Measurements from ENCODE around the gene HDGF. TPM values are rescaled to one million over a fixed set of nuclear protein-coding genes. Genes with fewer than 3 reads are reported as not detected.

HDGF gene
- total RNA-seq, 4 donors from 2014 or later: 41.2 to 150 (median 73.7) TPM

- Histone ChIP-seq H3K9me3 (no peaks in the 10 kb centered on the region), H3K36me3 (no peaks in the 10 kb centered on the region), H3K27me3 (no peaks in the 10 kb centered on the region), H3K27ac (no peak overlapping the region), H3K4me3 (no peak overlapping the region), H3K4me1 (peaks cover 0 to 7% of the 10 kb centered on the region in 2 donors)
- DNase-seq: no peak
- TF ChIP-seq POLR2A (IDR thresholded peaks at IDR 0.05) (no peak), CTCF (IDR thresholded peaks at IDR 0.05) (no peak)
- intact Hi-C loops (cut with DNase I; ENCODE audit: low total_unique reads): no loop called here
These were observed 8.7 kb downstream of the HDGF start for GRCh38 chr1:156742801-156743200.

GRCh38 chr1:156742017-156742416, 9.5 kb downstream of the HDGF start:
- TF ChIP-seq CTCF (IDR thresholded peaks at IDR 0.05) (no peak), POLR2A (IDR thresholded peaks at IDR 0.05) (no peak)
- Histone ChIP-seq H3K4me1 (peaks cover 0 to 7% of the 10 kb centered on the region in 2 donors), H3K27me3 (no peaks in the 10 kb centered on the region), H3K9me3 (no peaks in the 10 kb centered on the region), H3K36me3 (no peaks in the 10 kb centered on the region), H3K27ac (peak overlapping the region; percentile 81 to 87), H3K4me3 (no peak overlapping the region)
- DNase-seq: no peak
- intact Hi-C loops (cut with DNase I; ENCODE audit: low total_unique reads): no loop called here

- peak overlapping the region; percentile 81 to 87 for H3K27ac ChIP-seq
- no peaks in the 10 kb centered on the region for H3K9me3 ChIP-seq
- peak overlapping the region; percentile 9 to 71 for H3K4me3 ChIP-seq
- no peaks in the 10 kb centered on the region for H3K36me3 ChIP-seq
- intact Hi-C loops (cut with DNase I; ENCODE audit: low total_unique reads): no loop called here
- H3K4me1 ChIP-seq: peaks cover 0 to 7% of the 10 kb centered on the region in 2 donors
- no peak for TF ChIP-seq CTCF (IDR thresholded peaks at IDR 0.05)
- no peaks in the 10 kb centered on the region for H3K27me3 ChIP-seq
- no peak for DNase-seq
These were observed 9.9 kb downstream of the HDGF start for GRCh38 chr1:156741481-156741983.

GRCh38 chr1:156740741-156741480, 10.6 kb downstream of the HDGF start, which contains the start of gene MRPL24:
Gene MRPL24 (minus strand): TSS chr1:156741088. CDS start chr1:156738704, 2,384 bp downstream.
- no peaks in the 10 kb centered on the region for H3K9me3 ChIP-seq
- TF ChIP-seq POLR2A (IDR thresholded peaks at IDR 0.05) (peak; percentile 29 to 41), CTCF (IDR thresholded peaks at IDR 0.05) (peak in 1 of 4 experiments; percentile 30)
- peak within 1 kb of the TSS; percentile 81 to 87 for H3K27ac ChIP-seq
- H3K27me3 ChIP-seq: no peaks in the 10 kb centered on the region
- peak within 1 kb of the TSS; percentile 71 to 72 for H3K4me3 ChIP-seq
- H3K36me3 ChIP-seq: no peaks in the 10 kb centered on the region
- peaks cover 0 to 3% of the 10 kb centered on the region in 2 donors for H3K4me1 ChIP-seq
- intact Hi-C loops (cut with DNase I; ENCODE audit: low total_unique reads): no loop called here
- DNase-seq: peak; percentile 97 to 99

- TF ChIP-seq POLR2A (IDR thresholded peaks at IDR 0.05) (no peak), CTCF (IDR thresholded peaks at IDR 0.05) (no peak)
- intact Hi-C loops (cut with DNase I; ENCODE audit: low total_unique reads): no loop called here
- no peaks in the 10 kb centered on the region for H3K36me3 ChIP-seq
- H3K4me3 ChIP-seq: peak overlapping the region; percentile 71 to 72
- DNase-seq: no peak
- peak overlapping the region; percentile 78 to 87 for H3K27ac ChIP-seq
- no peaks in the 10 kb centered on the region for H3K9me3 ChIP-seq
- H3K4me1 ChIP-seq: no peaks in the 10 kb centered on the region
- H3K27me3 ChIP-seq: no peaks in the 10 kb centered on the region
These were observed 11.2 kb downstream of the HDGF start for GRCh38 chr1:156740237-156740740.
